NT2/D1 (cell line): ENCODE results near the gene SERPINE2.

Experiments
- SUZ12 ChIP-seq: IDR thresholded peaks from 2 replicates; pipeline ENCODE4 v1.6.1; 2011; ENCODE audit not compliant: insufficient read length, insufficient read depth; ENCODE audit errors: extremely low read depth
- YY1 ChIP-seq: IDR thresholded peaks from 2 replicates; pipeline ENCODE4 v1.6.1; 2011; ENCODE audit not compliant: insufficient read length, insufficient read depth
- ZNF274 ChIP-seq: IDR thresholded peaks from 2 replicates; pipeline ENCODE4 v1.6.1; 2011; ENCODE audit warnings: mild to moderate bottlenecking, low read depth, low read length

- TF ChIP-seq SUZ12: no peak
- no peak for TF ChIP-seq YY1
- no peak for TF ChIP-seq ZNF274
Measured at GRCh38 chr2:223954401-223954800, 84.7 kb downstream of the SERPINE2 start.
